OCI-LY7 (cell line): ENCODE measurements around the gene TBR1.

ENCODE experiments used
- CTCF ChIP-seq: fragments of 200-600 bp; sonication (generic); conservative IDR thresholded peaks from 2 replicates; pipeline ENCODE4 v1.5.1; 2014; ENCODE audit warnings: mild to moderate bottlenecking, antibody characterized with exemption, low read length, moderate library complexity, mixed read lengths
- EZH2phosphoT487 ChIP-seq: fragments of 200-600 bp; sonication (generic); IDR thresholded peaks from 2 replicates; pipeline ENCODE4 v1.6.1; 2018; ENCODE audit warnings: low read depth, borderline replicate concordance, mild to moderate bottlenecking, mixed run types, antibody characterized with exemption, low read length, moderate library complexity, mixed read lengths

- no peak for TF ChIP-seq CTCF
- TF ChIP-seq EZH2phosphoT487, result no peak
Measured at GRCh38 chr2:161400076-161400475, 16.0 kb upstream of the TBR1 start.
